H54 (cell line): Measurements from ENCODE around the gene SIX2.

Source experiments
- DNase-seq: peaks from one replicate; pipeline ENCODE4 v3.0.0; 2011; ENCODE audit warnings: low spot score, mixed read lengths; ENCODE audit not compliant: insufficient read length
- FAIRE-seq: peaks from 3 replicates; lab custom pipeline; 2011; peaks lifted over from hg19 to GRCh38; lab: Jason Lieb, UNC
- POLR2A ChIP-seq: IDR thresholded peaks from 2 replicates; pipeline ENCODE4 v1.6.1; 2011; ENCODE audit warnings: low read depth, mild to moderate bottlenecking, low read length

The SIX2 gene

DNA sequence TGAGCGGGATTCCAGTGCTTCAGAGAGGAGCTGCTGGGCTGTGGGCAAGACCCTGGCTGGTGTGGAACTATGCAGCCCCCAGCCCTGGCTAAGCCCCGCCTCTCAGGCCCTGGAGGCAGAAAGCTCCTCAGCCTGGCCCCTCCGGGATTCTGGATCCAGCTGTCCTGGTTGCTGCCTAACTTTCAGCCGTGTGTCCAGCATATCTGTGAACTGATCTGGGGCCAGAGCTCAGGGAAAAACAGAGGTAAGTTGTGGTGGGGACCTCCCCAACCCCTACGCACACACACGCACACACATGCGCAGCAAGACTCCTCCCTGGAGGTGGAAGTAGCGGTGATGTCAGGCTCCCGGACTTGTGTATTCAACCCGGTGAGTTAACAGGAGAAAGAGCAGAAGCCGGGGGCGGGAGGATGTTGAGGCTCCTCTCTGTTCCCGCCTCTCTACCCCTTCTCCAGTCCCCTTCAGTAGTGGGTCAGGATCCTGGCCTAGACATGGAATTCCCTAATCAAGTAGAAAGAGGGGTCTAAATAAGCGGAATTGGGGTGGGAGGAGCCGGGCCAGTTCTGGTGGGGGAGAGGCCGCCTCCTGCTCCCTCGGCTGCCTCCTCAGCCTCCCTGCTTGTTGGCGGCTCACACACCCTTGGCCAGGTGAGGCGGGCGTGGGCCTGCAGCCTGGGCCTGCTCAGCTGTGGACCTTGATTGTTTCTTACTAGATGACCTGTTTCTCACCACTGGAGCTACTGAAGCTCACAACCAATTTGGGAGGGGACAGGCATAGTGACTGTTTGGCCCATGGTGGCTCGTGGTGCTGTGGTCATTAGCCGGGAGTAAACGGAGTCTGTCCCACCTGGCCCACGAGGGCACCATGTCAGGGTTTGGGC is 33.4 kb downstream of the SIX2 start:
- DNase-seq (no peak), FAIRE-seq (no peak)
- no peak for TF ChIP-seq POLR2A

DNA sequence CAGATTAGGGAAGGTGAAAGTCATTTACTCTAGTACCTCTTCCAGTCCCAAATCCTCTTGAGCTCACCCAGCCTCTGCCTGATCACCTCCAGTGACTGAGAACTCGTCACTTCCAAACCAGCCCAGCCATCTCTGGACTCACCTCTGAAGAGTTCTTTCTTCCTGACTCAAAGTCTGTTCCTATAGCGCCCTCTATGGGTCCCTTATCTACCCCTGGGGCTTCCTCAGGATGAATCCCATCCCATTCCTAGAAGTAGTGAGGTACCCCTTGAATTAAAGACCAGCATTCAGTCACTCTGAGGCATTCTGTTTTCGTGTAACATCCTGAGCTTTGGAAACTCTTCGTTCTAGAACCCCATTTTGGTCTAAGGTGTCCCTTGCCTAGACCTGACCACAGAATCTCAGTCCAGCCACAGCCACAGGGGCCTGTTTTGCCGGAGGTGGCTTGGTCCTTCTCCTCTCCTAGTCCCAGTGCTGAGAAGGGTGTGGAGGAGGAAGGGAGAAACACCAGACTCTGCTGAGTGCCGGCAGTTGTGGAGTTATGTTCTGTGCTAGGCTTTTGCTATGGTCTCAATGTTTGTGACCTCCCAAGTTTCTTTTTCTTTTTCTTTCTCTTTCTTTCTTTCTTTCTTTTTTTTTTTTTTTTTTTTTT is 35.1 kb downstream of the SIX2 start:
- DNase-seq = peak; percentile 81
- TF ChIP-seq POLR2A = no peak
- FAIRE-seq = no peak

DNA sequence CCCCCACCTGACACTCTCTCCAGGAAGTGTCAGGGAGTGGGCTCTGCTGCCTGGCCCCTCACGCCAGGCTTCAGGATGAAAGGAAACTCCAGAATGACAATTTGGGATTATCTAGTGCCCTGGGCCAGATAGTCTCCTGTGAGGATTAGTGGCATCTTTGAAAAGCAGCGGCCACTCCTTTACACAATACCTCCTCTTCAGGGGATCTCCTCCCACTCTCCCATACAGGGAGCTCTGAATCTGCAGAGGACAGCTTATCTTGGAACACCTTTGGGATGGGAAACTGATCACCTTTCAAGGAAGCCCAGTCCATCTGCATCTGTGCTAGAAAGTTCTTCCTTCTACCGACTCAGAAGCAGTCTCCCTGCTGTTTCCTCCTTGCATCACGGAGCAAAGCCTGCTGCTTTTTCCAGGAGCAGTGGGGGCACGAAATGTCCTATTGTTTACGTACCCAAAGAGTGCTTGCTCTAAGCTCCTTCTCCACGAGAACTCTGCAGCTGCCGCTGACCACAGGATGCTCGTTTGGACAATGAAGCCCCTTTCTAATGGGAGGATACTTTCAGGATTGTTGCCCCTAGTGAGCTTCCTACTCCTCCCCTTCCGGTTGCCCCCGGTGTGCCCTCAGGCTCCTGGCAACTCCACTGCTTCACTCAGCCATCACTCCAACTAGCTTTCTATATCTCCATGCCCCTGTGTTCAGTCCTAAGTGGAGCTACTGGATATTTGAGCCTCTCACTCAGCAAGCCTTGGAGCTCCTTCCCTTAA is 36.3 kb downstream of the SIX2 start:
- no peak for FAIRE-seq
- TF ChIP-seq POLR2A = no peak
- DNase-seq = no peak

DNA sequence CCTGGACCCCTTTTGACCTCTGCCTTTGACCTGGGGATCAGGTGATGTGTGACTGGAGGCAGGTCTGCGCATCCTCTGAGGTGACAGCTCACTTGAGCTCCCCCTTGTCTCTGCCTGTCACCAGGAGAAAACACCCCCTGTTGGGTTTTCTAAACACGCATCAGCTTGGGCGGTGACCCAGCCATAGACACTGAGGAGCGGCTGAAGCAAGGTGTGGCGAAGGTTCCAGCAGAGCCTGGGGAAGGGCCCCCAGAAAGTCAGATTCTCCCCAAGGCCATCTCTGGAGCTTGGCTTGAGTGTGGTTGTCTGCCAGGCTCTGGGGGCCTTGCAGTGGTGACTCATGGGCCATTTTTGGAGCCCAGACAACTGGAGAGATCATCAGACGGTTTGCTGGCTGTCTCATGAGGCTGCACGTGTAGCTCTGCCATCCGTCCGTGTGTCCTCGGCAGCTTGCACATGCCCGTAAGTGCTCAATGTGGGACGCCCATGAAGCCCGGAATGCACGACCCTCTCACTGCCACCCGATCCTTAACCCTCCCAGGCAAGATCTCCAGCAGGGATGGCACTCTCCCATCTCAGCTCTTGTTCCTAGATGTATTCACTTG is 38.3 kb downstream of the SIX2 start:
- DNase-seq (no peak), FAIRE-seq (no peak)
- TF ChIP-seq POLR2A = no peak

DNA sequence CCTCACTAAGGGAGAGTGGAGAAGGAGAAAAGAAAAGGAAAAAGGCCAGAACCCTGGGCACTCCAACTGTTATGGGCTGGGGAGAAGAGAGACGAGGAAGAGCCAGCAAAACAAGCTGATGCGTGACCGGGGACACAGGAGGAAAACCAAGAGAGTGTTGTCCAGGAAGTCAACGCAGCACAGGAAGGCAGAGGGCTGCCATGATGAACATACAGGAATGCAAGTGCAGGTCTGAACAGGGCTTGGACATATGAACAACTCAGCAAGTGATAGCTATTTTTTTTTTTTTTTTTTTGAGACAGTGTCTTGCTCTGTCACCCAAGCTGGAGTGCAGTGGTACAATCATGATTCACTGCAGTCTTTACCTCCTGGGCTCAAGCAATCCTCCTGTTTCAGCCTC is 39.3 kb downstream of the SIX2 start:
- FAIRE-seq = no peak

GRCh38 chr2:44967727-44968432 is 41.4 kb downstream of the SIX2 start:
- no peak for DNase-seq
- no peak for TF ChIP-seq POLR2A
- FAIRE-seq = no peak

More for the DNA sequence above, 39.3 kb downstream of the SIX2 start:
- no peak for TF ChIP-seq POLR2A
- no peak for DNase-seq

DNA sequence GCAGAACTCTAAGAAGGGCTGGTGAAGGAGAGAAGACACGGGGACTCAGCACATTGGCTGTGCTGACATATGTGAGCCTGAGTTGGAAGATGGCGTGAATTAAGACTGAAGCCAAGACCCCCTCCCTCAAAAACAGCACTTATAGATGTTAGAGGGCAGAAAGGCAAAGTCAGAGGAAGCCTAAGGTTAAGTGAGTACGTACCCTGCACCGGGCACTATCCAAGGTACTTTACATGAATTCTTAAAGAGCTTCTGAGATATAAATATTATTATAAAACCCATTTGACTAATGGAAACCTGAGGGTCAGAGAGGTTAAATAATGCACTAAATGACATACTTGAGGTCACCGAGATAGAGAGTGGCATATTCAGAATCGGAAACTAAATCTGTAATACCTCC is 42.2 kb downstream of the SIX2 start:
- no peak for FAIRE-seq

DNA sequence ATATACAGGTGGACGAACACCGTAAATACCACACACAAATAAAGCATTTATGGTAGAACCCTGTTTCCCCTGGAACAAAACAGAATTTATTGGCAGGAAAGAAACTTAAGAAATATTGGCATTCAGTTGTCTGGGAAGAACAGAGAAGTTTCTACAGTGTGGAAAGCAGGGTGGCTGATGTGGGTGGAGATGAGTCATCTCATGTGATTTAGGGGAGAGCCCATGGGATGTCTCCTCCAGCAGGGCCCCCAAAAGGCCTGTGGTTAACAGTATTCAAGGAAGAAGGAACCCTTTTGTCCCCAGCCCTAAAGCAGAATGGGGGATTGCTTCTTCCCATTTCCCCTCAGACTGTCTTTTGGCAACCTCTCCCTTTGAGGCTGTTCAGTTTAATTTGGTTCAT is 43.6 kb downstream of the SIX2 start:
- no peak for FAIRE-seq
- DNase-seq = no peak
- no peak for TF ChIP-seq POLR2A

More for the DNA sequence above, 42.2 kb downstream of the SIX2 start:
- DNase-seq = no peak
- TF ChIP-seq POLR2A = no peak

DNA sequence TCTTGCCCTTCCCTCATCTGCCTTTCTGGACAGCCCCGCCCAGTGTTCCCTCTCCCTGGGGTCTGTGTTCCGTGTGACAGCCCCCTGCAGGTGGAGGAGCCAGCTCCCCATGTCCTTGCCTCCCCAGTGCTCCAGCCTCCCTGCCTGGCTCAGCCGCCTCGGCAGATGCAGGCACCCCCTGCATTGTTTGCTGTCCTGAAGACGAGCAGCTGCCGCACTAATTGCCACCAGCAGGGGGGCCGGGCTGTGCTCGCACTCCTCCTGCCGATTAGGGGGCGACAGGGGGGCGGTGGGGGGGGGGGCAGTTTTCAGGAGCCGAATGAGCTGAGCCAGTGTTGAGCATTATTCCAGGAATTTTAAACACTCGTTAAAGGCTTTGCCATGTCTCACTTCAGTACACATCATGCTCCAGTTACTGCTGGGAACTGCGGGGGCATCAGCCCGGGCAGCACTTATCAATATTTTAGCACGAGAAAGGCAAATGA is 44.5 kb downstream of the SIX2 start:
- FAIRE-seq (no peak), DNase-seq (no peak)
- TF ChIP-seq POLR2A = no peak

GRCh38 chr2:44962176-44962695 is 47.0 kb downstream of the SIX2 start:
- DNase-seq (no peak), FAIRE-seq (no peak)
- no peak for TF ChIP-seq POLR2A

DNA sequence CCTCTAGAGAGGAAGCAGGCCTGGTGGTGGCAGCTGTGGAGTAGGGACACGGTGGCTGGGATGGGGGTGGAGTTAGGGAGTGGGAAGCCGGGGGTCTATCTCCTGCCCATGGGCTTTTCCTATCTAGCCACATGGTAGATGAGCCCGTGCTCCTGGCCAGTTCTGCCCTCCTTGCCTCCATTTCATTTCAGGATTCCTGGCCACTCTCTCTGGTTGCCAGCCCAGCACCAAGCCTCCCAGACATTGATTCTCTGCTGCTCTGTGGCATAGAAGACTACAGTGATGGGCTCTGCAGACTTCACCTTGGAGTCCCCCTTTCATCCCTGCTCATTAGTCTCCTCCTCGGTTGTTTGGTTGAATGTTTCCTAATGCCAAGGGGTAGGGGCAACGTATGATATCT is 48.4 kb downstream of the SIX2 start:
- no peak for FAIRE-seq
- DNase-seq = no peak
- no peak for TF ChIP-seq POLR2A

DNA sequence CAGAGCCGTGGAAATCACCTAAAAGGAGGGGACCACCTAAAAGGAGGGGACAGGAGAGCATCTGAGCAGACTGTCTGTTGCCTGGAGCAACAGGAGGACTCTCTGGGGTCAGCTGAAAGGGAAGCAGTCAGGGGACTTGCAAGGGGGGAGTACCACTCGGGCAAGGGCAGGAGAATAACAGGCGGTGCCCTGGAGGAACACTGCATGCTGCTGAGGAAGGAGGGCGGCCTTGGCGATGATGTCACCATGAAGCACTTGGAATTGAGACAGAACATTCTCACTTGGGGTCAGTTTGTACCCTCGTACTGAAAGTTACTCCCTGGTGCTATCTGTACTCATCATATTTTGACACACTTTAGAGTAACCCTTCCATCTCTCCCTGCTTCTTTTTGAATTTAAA is 49.4 kb downstream of the SIX2 start:
- DNase-seq = no peak
- no peak for FAIRE-seq
- TF ChIP-seq POLR2A = no peak

DNA sequence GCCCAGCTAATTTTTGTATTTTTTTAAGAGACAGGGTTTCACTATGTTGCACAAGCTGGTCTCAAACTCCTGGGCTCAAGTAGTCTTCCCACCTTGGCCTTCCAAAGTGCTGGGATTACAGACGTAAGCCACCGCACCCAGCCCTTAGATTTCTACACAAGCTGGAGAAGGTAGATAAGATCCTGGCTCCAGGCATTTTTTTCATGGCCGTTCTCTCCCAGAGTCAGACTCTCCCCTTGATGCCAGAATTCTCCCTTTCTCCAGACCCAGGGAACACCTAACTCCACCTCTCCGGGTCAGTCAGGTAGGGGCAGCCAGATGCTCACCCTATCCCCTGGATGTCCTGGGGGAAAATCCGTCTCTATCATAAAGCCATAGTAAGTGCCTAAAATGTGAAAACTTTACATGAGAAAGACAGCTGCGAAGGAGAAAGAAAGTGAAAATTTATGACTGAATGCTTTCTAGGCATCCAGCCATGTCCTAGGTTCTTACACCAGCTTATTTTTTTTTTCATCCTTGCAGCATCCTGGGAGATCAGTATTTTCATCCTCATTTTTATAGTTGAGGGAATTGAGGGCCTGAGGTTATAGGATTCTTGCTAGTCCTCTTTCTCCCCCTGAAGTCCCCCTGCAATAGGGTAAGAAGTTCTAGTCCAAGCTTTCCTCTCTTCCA is 51.5 kb downstream of the SIX2 start:
- no peak for TF ChIP-seq POLR2A
- DNase-seq = no peak
- FAIRE-seq = no peak
